IMR-90 (cell line): ENCODE data around the gene MMP10. TPM values are rescaled to one million over a fixed set of nuclear protein-coding genes. Genes with fewer than 3 reads are reported as not detected.

Source experiments
- ATAC-seq: fragments of 200-7000 bp; cut with Tn5 transposase; 2 replicates; pipeline ENCODE4 v1.9.1; 2020; ENCODE audit warnings: low read depth, mild to moderate bottlenecking, moderate library complexity
- BruUV-seq: library from RNA; stranded (reverse); fragments of 400-500 nt; replicated peaks from 2 replicates; lab custom pipeline; 2021; lab: Mats Ljungman, UMichigan
- CTCF ChIA-PET: fragments of 300-600 bp; formaldehyde crosslinking; extraction: SDS; loops from one replicate; lab custom pipeline; 2021; ENCODE audit warnings: antibody characterized with exemption; lab: Yijun Ruan, JAX
- POLR2A ChIA-PET: fragments of 300-600 bp; sonication (Branson Sonifier 250); formaldehyde crosslinking; loops from one replicate; lab custom pipeline; 2022; ENCODE audit warnings: antibody characterized with exemption; ENCODE audit not compliant: unreplicated experiment; lab: Charles Lee
- DNase-seq: peaks from one replicate; pipeline ENCODE4 v3.0.0; 2013
- H2AFZ ChIP-seq: replicated peaks from 2 replicates; pipeline ENCODE3; 2013; ENCODE audit warnings: low read length, mild to moderate bottlenecking; ENCODE audit not compliant: poor library complexity
- H2AK5ac ChIP-seq: 2 replicates; pipeline ENCODE4 v1.6.1; 2013; ENCODE audit warnings: low read depth, low read length, inconsistent platforms
- H2AK9ac ChIP-seq: replicated peaks from 2 replicates; pipeline ENCODE3; 2013; ENCODE audit warnings: mild to moderate bottlenecking, low read depth, low read length, moderate library complexity; ENCODE audit not compliant: poor library complexity
- H2BK120ac ChIP-seq: 2 replicates; pipeline ENCODE4 v1.6.1; 2013; ENCODE audit warnings: low read depth, low read length, inconsistent platforms
- H2BK15ac ChIP-seq: 3 replicates; pipeline ENCODE4 v1.6.1; 2013; ENCODE audit warnings: low read depth, low read length, inconsistent platforms
- H2BK20ac ChIP-seq: 2 replicates; pipeline ENCODE4 v1.6.1; 2013; ENCODE audit warnings: low read depth, mild to moderate bottlenecking, inconsistent platforms, low read length, moderate library complexity
- H2BK5ac ChIP-seq: 2 replicates; pipeline ENCODE4 v1.6.1; 2013; ENCODE audit warnings: mild to moderate bottlenecking, low read depth, low read length, inconsistent platforms; ENCODE audit not compliant: poor library complexity, severe bottlenecking
- H3K14ac ChIP-seq: replicated peaks from 2 replicates; pipeline ENCODE4 v1.6.1; 2013; ENCODE audit warnings: low read depth, low read length, inconsistent platforms
- H3K18ac ChIP-seq: 2 replicates; pipeline ENCODE4 v1.6.1; 2013; ENCODE audit warnings: low read depth, low read length, control low read depth
- H3K23ac ChIP-seq: 2 replicates; pipeline ENCODE4 v1.6.1; 2013; ENCODE audit warnings: low read depth, low read length, inconsistent platforms
- H3K27ac ChIP-seq: 2 replicates; pipeline ENCODE4 v1.5.1; 2013; ENCODE audit warnings: mild to moderate bottlenecking, control low read depth, low read length; ENCODE audit not compliant: insufficient read depth
- H3K27me3 ChIP-seq: 2 replicates; pipeline ENCODE4 v1.6.1; 2013; ENCODE audit warnings: low read length; ENCODE audit not compliant: control insufficient read depth, insufficient read depth
- H3K36me3 ChIP-seq: 2 replicates; pipeline ENCODE4 v1.6.1; 2013; ENCODE audit warnings: low read length, mixed read lengths; ENCODE audit not compliant: control insufficient read depth, insufficient read depth
- H3K4ac ChIP-seq: 2 replicates; pipeline ENCODE4 v1.6.1; 2013; ENCODE audit warnings: low read depth, low read length, inconsistent platforms
- H3K4me1 ChIP-seq: 2 replicates; pipeline ENCODE4 v1.6.1; 2013; ENCODE audit warnings: low read length, mixed read lengths; ENCODE audit not compliant: control insufficient read depth, insufficient read depth
- H3K4me2 ChIP-seq: 2 replicates; pipeline ENCODE4 v1.6.1; 2013; ENCODE audit warnings: low read depth, mild to moderate bottlenecking, control low read depth, low read length, moderate library complexity
- H3K4me3 ChIP-seq: 2 replicates; pipeline ENCODE4 v1.5.1; 2013; ENCODE audit warnings: low read depth, mild to moderate bottlenecking, control low read depth, low read length, moderate library complexity; ENCODE audit not compliant: insufficient read depth
- H3K56ac ChIP-seq: 2 replicates; pipeline ENCODE4 v1.6.1; 2013; ENCODE audit warnings: low read length, inconsistent platforms; ENCODE audit not compliant: insufficient read depth; ENCODE audit errors: extremely low read depth
- H3K79me1 ChIP-seq, 2 experiments: 2 replicates each; pipeline ENCODE4 v1.6.1; 2013; ENCODE audit warnings: low read length in 2 of 2, inconsistent platforms in 1 of 2, low read depth in 1 of 2
- H3K9ac ChIP-seq: 2 replicates; pipeline ENCODE4 v1.6.1; 2013; ENCODE audit warnings: low read depth, low read length, control low read depth
- H3K9me1 ChIP-seq: 2 replicates; pipeline ENCODE4 v1.6.1; 2013; ENCODE audit warnings: low read length, inconsistent platforms; ENCODE audit not compliant: insufficient read depth
- H3K9me3 ChIP-seq: 2 replicates; pipeline ENCODE4 v1.6.1; 2013; ENCODE audit warnings: low read length; ENCODE audit not compliant: control insufficient read depth, insufficient read depth
- H4K20me1 ChIP-seq: 2 replicates; pipeline ENCODE4 v1.6.1; 2013; ENCODE audit warnings: low read length, inconsistent platforms; ENCODE audit not compliant: insufficient read depth
- H4K5ac ChIP-seq: 2 replicates; pipeline ENCODE4 v1.6.1; 2013; ENCODE audit warnings: mild to moderate bottlenecking, low read depth, low read length, control low read depth
- H4K8ac ChIP-seq, 2 experiments: 2 replicates each; pipeline ENCODE4 v1.6.1; 2013; ENCODE audit warnings: low read depth in 2 of 2, low read length in 2 of 2, control low read depth in 1 of 2, inconsistent platforms in 1 of 2
- H4K91ac ChIP-seq: 2 replicates; pipeline ENCODE4 v1.6.1; 2013; ENCODE audit warnings: low read depth, low read length, inconsistent platforms; ENCODE audit not compliant: insufficient read depth
- BHLHE40 ChIP-seq: fragments of 150-350 bp; IDR thresholded peaks from 2 replicates; pipeline ENCODE4 v1.6.1; 2016; ENCODE audit warnings: mild to moderate bottlenecking, low read depth, low read length
- FOS ChIP-seq: fragments of 150-350 bp; IDR thresholded peaks from 2 replicates; pipeline ENCODE4 v1.6.1; 2016; ENCODE audit warnings: low read depth, low read length
- WGBS, 2 experiments: methylation state at CpG; one replicate each; pipeline versions ENCODE4 v1.1.5 to v1.1.7; 2013; ENCODE audit warnings: missing lambda C conversion rate in 2 of 2; ENCODE audit not compliant: insufficient read length in 1 of 2; ENCODE audit errors: extremely low coverage in 2 of 2; 5-methylcytosine and 5-hydroxymethylcytosine counted together
- dilution Hi-C: fragments of 300-500 bp; cut with HindIII; formaldehyde crosslinking; loops from one replicate; pipeline ENCODE4 v1.14.3; 2018; ENCODE audit warnings: low sequenced_read_pairs; ENCODE audit not compliant: unreplicated experiment
- in situ Hi-C: fragments of 300-500 bp; cut with MboI; formaldehyde crosslinking; loops from 3 replicates; pipeline ENCODE4 v1.14.3; 2019; ENCODE audit warnings: low sequenced_read_pairs, inconsistent platforms, mixed read lengths
- intact Hi-C: fragments of 100-400 bp; cut with micrococcal nuclease; formaldehyde crosslinking; loops from 2 replicates; pipeline ENCODE4 v1.10.0; 2022
- polyA plus RNA-seq, 3 experiments: library from polyadenylated mRNA; depleted of rRNA; stranded (reverse); fragments of >200 nt; gene quantifications; 2 replicates each; pipeline ENCODE4 v1.2.3, GENCODE V29; 2012; ENCODE audit warnings: low replicate concordance in 1 of 3
- total RNA-seq: library from RNA; depleted of rRNA; stranded (reverse); fragments of >200 nt; gene quantifications from 2 replicates; pipeline ENCODE4 v1.2.3, GENCODE V29; 2012

The MMP10 gene
- total and polyA plus RNA-seq, 2 of the 4 experiments (the other 2 are of a cell fraction) = not detected

DNA sequence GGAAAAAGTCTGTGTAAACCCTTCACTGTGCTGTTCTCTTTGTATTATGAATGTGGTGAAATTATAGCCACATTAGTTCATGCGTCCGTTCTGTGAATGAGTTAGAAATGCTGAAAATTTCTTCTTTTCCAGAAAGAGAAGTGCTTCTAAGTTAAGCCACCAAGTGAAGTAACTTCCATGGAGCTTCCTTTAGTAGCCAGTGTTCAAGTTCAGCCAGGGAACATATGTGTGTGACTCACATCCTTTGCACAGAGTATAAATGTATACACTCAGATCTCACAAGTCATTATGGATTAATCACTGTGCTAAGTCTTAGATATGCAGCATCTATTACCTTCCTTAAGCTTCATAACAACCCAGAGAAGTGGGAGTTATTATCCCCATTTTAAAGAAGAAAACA, 52.5 kb downstream of the MMP10 start:
- CTCF ChIA-PET = interaction anchor here (1.2 kb wide), 1 partner anchor 187 kb away, joined by 3 read pairs; no protein-coding TSS in a partner anchor
- H3K4me2 ChIP-seq = peak overlapping the region; percentile 60; the same call in 1 of the 2 replicates
- peaks cover 7% of the 10 kb centered on the region for H3K9me1 ChIP-seq
- H4K8ac ChIP-seq = peak overlapping the region in 1 of 2 experiments; percentile 58; a peak in 1 of 4 replicates
- peak overlapping the region; percentile 80 for H3K14ac ChIP-seq
- H3K23ac ChIP-seq = peak overlapping the region; percentile 72; the same call in 1 of the 2 replicates
- TF ChIP-seq FOS = peak; percentile 82
- TF ChIP-seq BHLHE40 = no peak
- dilution Hi-C loops = no loop called here
- ATAC-seq (peak; percentile 86), DNase-seq (peak; percentile 96)
- POLR2A ChIA-PET = no interaction called here
- H2AK9ac ChIP-seq = no peak overlapping the region
- H4K20me1 ChIP-seq = no peaks in the 10 kb centered on the region
- BruUV-seq = no TSS peak
- H3K27me3 ChIP-seq = peaks cover 6% of the 10 kb centered on the region; the same call in 1 of the 2 replicates
- H4K5ac ChIP-seq = no peak overlapping the region
- H3K27ac ChIP-seq = no peak overlapping the region
- H2BK15ac ChIP-seq = peak overlapping the region; percentile 73; the same call in 1 of the 3 replicates
- no CpG with 5 or more reads among the region's 2 CpGs for WGBS, 2 experiments
- peak overlapping the region; percentile 74; the same call in 1 of the 2 replicates for H2BK20ac ChIP-seq
- H3K36me3 ChIP-seq = no peaks in the 10 kb centered on the region
- no peaks in the 10 kb centered on the region for H3K79me1 ChIP-seq
- H3K4ac ChIP-seq = peak overlapping the region; percentile 64; the same call in 1 of the 2 replicates
- in situ Hi-C loops = no loop called here
- peak overlapping the region; percentile 82; the same call in 1 of the 2 replicates for H2BK120ac ChIP-seq
- no peak overlapping the region for H3K9ac ChIP-seq
- H3K4me1 ChIP-seq = peaks cover 14% of the 10 kb centered on the region
- H2BK5ac ChIP-seq = peak overlapping the region; percentile 84
- peak overlapping the region; percentile 71; the same call in 1 of the 2 replicates for H3K18ac ChIP-seq
- intact Hi-C loops = no loop called here
- H3K56ac ChIP-seq = 0 out of 2 replicates have a peak overlapping the region, but pooled peaks have one; percentile 14
- H3K4me3 ChIP-seq = no peak overlapping the region
- H3K9me3 ChIP-seq = no peaks in the 10 kb centered on the region
- H2AFZ ChIP-seq = no peak overlapping the region
- no peak overlapping the region for H4K91ac ChIP-seq
- H2AK5ac ChIP-seq = peak overlapping the region; percentile 10; the same call in 1 of the 2 replicates
